ENCODE results near the gene EIF4E2. TPM values are rescaled to one million over a fixed set of nuclear protein-coding genes. Genes with fewer than 3 reads are reported as not detected.

The EIF4E2 gene
- total RNA-seq, 1 experiment from 2014 or later: 97.8 TPM

DNA sequence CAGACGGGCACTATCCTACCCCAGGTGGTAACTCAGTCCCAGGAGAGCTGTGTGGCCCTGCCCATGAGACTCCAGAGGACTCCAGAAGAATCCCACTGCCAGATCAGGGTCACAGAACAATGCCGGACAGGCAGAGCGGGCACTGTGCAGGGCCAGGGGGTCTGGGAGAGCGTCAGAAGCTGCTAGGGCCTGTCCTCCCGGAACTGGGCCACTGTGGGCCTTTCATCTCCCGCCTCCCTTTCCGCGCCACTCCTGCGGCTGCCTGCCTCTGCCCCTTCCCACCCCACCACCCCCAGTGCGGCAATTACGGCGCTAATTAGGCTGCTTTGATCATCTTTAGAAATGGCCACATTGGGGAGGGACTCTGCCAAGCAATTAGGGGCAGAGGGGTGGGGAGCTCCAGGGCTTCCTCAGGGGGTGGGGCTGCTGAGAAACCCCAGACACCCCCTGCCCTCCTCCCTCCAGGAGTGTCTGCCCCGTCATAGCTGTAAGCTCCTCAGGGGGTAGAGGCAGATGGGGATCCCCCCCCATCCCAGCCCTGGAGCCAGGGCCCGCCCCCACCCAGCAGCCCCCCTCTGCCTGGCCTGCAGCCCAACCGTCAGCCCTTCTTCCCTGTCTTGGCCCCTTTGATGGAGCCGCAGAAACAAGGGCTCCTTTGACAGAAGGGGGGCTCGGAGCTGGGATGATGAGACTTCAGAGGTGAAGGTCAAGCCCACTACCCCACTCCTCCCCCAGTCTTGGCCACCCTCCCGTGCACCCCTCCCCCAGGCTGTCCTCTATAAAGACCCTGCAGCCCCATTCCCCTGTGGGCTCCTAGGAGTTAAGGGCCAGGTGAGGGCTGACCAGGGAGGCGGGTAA lies 30.7 kb upstream of the EIF4E2 start, which contains the start of gene PRSS56 (continued):
- TF ChIP-seq E2F1 (CRISPR knock-in tag; IDR thresholded peaks at IDR 0.05) (no peak), SMAD4 (CRISPR knock-in tag; IDR thresholded peaks at IDR 0.05) (no peak), NR3C1 (CRISPR knock-in tag; conservative IDR thresholded peaks at IDR 0.05; ENCODE audit: low read depth) (no peak), ZNF671 (CRISPR knock-in tag; IDR thresholded peaks at IDR 0.05) (no peak)
- TF ChIP-seq, protein P1, sequence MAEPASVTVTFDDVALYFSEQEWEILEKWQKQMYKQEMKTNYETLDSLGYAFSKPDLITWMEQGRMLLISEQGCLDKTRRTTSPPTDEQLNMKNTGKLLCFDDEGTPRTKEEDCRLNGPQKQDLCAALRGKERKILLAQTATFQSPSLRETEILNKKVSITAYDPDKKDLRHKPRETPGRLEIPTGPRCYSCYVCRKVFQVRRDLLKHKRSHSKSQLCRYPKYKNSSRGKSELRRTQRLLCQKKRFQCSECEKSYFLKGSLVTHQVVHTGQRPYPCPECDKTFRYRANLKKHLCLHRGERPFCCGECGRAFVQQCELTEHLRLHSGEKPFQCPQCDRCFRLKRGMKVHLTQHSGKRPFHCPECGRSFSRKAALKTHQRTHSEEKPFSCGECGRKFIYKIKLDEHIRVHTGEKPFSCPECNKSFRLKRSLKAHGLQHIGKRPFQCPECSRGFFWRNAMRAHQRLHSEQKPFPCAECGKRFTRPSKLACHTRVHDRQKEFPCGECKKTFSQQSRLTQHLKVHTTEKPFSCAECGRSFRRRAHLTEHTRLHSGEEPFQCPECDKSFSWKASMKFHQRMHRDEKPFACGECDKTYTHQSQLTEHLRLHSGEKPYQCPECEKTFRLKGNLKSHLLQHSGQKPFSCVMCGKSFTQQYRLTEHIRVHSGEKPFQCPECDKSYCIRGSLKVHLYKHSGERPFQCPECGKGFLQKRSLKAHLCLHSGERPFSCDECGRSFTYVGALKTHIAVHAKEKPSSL (CRISPR knock-in tag; conservative IDR thresholded peaks at IDR 0.05): no peak

GRCh38 chr2:232520489-232520888 lies 30.0 kb upstream of the EIF4E2 start:
- H3K27me3 Mint-ChIP-seq (ENCODE audit: low read depth): peaks cover 38% of the 10 kb centered on the region
- CTCF ChIA-PET: interaction anchor here (0.9 to 6.5 kb wide), 16 partner anchors 10 to 193 kb away, joined by 3 to 104 read pairs (median 28); partner anchors contain the start of gene CHRNG
- no peak for TF ChIP-seq CREB1 (CRISPR knock-in tag; IDR thresholded peaks at IDR 0.05)
- no peak for TF ChIP-seq NR1H2 (CRISPR knock-in tag; IDR thresholded peaks at IDR 0.05)
- TF ChIP-seq, protein P2, sequence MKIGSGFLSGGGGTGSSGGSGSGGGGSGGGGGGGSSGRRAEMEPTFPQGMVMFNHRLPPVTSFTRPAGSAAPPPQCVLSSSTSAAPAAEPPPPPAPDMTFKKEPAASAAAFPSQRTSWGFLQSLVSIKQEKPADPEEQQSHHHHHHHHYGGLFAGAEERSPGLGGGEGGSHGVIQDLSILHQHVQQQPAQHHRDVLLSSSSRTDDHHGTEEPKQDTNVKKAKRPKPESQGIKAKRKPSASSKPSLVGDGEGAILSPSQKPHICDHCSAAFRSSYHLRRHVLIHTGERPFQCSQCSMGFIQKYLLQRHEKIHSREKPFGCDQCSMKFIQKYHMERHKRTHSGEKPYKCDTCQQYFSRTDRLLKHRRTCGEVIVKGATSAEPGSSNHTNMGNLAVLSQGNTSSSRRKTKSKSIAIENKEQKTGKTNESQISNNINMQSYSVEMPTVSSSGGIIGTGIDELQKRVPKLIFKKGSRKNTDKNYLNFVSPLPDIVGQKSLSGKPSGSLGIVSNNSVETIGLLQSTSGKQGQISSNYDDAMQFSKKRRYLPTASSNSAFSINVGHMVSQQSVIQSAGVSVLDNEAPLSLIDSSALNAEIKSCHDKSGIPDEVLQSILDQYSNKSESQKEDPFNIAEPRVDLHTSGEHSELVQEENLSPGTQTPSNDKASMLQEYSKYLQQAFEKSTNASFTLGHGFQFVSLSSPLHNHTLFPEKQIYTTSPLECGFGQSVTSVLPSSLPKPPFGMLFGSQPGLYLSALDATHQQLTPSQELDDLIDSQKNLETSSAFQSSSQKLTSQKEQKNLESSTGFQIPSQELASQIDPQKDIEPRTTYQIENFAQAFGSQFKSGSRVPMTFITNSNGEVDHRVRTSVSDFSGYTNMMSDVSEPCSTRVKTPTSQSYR (CRISPR knock-in tag; IDR thresholded peaks at IDR 0.05): no peak
- TF ChIP-seq ATF2 (CRISPR knock-in tag; IDR thresholded peaks at IDR 0.05; ENCODE audit: borderline replicate concordance, low read depth): no peak
- TF ChIP-seq, protein P3, sequence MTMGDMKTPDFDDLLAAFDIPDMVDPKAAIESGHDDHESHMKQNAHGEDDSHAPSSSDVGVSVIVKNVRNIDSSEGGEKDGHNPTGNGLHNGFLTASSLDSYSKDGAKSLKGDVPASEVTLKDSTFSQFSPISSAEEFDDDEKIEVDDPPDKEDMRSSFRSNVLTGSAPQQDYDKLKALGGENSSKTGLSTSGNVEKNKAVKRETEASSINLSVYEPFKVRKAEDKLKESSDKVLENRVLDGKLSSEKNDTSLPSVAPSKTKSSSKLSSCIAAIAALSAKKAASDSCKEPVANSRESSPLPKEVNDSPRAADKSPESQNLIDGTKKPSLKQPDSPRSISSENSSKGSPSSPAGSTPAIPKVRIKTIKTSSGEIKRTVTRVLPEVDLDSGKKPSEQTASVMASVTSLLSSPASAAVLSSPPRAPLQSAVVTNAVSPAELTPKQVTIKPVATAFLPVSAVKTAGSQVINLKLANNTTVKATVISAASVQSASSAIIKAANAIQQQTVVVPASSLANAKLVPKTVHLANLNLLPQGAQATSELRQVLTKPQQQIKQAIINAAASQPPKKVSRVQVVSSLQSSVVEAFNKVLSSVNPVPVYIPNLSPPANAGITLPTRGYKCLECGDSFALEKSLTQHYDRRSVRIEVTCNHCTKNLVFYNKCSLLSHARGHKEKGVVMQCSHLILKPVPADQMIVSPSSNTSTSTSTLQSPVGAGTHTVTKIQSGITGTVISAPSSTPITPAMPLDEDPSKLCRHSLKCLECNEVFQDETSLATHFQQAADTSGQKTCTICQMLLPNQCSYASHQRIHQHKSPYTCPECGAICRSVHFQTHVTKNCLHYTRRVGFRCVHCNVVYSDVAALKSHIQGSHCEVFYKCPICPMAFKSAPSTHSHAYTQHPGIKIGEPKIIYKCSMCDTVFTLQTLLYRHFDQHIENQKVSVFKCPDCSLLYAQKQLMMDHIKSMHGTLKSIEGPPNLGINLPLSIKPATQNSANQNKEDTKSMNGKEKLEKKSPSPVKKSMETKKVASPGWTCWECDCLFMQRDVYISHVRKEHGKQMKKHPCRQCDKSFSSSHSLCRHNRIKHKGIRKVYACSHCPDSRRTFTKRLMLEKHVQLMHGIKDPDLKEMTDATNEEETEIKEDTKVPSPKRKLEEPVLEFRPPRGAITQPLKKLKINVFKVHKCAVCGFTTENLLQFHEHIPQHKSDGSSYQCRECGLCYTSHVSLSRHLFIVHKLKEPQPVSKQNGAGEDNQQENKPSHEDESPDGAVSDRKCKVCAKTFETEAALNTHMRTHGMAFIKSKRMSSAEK (CRISPR knock-in tag; IDR thresholded peaks at IDR 0.05; ENCODE audit: borderline replicate concordance): no peak
- no peak for TF ChIP-seq NR2C2 (CRISPR knock-in tag; IDR thresholded peaks at IDR 0.05)
- TF ChIP-seq, protein P4, sequence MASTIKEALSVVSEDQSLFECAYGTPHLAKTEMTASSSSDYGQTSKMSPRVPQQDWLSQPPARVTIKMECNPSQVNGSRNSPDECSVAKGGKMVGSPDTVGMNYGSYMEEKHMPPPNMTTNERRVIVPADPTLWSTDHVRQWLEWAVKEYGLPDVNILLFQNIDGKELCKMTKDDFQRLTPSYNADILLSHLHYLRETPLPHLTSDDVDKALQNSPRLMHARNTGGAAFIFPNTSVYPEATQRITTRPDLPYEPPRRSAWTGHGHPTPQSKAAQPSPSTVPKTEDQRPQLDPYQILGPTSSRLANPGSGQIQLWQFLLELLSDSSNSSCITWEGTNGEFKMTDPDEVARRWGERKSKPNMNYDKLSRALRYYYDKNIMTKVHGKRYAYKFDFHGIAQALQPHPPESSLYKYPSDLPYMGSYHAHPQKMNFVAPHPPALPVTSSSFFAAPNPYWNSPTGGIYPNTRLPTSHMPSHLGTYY (CRISPR knock-in tag; IDR thresholded peaks at IDR 0.05): no peak
- TF ChIP-seq, protein P1 (CRISPR knock-in tag; conservative IDR thresholded peaks at IDR 0.05): no peak
- TF ChIP-seq GABPB1 (CRISPR knock-in tag; IDR thresholded peaks at IDR 0.05): no peak
- TF ChIP-seq, protein P5, sequence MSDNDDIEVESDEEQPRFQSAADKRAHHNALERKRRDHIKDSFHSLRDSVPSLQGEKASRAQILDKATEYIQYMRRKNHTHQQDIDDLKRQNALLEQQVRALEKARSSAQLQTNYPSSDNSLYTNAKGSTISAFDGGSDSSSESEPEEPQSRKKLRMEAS (CRISPR knock-in tag; IDR thresholded peaks at IDR 0.05): no peak
- TF ChIP-seq, protein P6, sequence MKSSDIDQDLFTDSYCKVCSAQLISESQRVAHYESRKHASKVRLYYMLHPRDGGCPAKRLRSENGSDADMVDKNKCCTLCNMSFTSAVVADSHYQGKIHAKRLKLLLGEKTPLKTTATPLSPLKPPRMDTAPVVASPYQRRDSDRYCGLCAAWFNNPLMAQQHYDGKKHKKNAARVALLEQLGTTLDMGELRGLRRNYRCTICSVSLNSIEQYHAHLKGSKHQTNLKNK (CRISPR knock-in tag; IDR thresholded peaks at IDR 0.05): no peak
- TF ChIP-seq E2F1 (CRISPR knock-in tag; IDR thresholded peaks at IDR 0.05): no peak

More at GRCh38 chr2:232520489-232520888, 30.0 kb upstream of the EIF4E2 start:
- ATAC-seq: no peak
- H3K27ac Mint-ChIP-seq: no peak overlapping the region
- H3K4me1 Mint-ChIP-seq: peaks cover 7% of the 10 kb centered on the region; the same call in 1 of the 2 replicates
- H3K36me3 Mint-ChIP-seq: no peaks in the 10 kb centered on the region
- no peaks in the 10 kb centered on the region for H3K9me3 Mint-ChIP-seq
- no peak overlapping the region for H3K4me3 Mint-ChIP-seq
- POLR2A ChIA-PET: no interaction called here
- DNase-seq (ENCODE audit: low spot score): no peak

Data from WTC11 (cell line).